ENCODE results near the gene GBP7.

GRCh38 chr1:89179343-89179742, 3.5 kb upstream of the GBP7 start:
- TF ChIP-seq CTCF (IDR thresholded peaks at IDR 0.05) (no peak), POLR2A (IDR thresholded peaks at IDR 0.05) (no peak), POLR2AphosphoS5 (IDR thresholded peaks at IDR 0.05) (no peak), EP300 (IDR thresholded peaks at IDR 0.05) (no peak)
